Measurements from ENCODE around the gene PPP1R3C.

Gene PPP1R3C

DNA sequence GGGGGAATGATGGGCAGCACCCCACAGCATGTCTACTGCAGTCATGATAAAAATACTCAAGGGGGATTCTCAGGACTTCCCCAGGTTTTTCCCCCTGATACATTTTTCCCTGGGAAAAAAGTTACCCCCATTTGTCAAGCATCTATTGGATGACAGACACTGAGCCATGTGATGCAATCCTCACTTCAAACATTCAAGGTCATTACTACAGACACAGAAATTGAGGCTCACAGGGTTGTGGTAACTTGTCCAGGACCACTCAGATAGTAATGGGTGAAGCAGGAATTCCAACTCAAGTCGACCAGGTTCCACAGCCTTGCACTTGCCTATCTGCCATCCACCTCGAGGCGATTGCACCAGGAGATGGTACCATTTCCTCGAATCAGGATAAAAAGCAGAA is 31.7 kb downstream of the PPP1R3C start:
- no peak for DNase-seq (ENCODE audit: low read depth, low spot score)

DNA sequence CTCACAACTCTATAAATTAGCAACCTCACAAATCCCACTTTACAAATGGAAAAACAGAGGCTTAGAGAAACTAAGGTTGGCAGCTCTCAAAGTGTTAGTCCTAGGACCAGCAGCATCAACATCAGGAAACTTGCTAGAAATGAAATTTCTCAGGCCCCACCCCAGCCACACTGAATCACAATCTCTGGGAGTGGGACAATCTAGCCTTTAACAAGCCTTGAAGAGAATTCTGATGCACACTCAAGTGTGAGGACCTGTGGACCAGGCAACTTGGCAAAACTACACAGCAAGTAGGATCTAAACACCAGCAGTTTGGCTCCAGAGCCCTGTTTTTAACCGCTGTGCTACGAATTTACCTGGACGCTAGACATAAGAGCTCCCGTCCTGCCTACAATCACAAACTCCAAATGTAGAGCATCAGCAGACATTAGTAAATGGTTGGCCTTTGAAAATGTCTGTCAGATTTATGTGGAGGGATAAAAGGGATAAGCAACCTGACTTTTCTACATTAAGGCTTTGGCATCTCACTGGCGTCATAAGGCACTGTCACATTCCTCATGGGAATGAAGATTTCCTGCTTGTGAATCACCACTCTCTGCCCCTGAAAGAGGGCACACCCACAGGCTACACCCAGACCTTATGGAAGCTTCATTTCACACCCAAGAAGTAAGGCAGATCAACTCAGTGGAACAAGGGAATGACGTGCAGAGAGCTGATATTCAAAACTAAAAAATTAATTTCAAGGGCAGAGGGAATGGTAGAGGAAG is 34.5 kb downstream of the PPP1R3C start:
- DNase-seq (ENCODE audit: low read depth, low spot score) = no peak

DNA sequence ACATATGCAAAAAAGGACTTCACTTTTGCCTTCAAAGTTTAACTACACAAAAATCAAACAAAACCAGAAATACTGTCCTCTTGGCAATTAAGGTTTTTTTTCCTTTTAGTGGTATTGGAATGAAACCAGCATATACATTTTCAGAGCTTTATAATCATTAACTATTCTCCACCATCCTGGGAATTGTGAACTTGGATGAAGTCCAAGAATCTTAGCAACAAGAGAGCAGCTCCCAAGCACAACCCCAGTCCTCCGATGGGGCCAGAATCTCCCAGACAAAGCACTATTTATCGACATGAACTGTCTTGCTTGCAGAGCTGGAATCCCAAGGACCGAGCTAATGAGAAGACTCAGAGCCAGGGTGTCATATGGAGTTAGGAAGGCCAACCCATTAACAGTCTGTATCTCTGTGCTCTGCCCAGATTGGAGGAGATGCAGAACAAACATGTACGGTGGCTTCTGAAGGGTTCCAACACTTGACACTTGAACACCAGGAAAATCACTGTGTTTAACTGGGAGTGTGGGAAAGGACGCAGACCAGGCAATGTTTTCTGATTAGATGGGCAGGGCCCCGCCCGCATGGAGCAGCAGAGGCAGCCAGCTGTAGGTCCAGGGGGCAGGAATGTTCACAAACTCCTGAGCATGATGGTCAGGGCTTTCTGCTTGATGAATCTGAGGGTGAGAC is 35.5 kb downstream of the PPP1R3C start:
- DNase-seq (ENCODE audit: low read depth, low spot score) = no peak

DNA sequence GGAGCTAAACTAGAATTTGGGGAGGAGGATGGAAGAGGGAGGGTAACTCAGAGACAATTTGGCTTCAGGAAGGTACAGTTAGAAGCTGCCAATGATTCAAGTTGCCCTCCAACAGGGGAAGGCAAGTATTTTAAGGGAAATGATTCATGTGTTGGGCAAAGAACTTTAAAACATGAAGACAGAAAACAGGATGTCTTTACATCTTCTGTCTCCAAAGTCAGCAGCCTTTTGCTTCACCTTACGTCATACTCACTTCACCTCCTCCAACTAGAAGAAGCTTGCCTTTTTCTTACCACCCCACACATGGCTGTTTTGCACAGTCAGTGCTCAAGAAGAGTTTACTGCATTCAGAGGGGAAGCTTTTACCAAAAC is 36.1 kb downstream of the PPP1R3C start:
- no peak for DNase-seq (ENCODE audit: low read depth, low spot score)

DNA sequence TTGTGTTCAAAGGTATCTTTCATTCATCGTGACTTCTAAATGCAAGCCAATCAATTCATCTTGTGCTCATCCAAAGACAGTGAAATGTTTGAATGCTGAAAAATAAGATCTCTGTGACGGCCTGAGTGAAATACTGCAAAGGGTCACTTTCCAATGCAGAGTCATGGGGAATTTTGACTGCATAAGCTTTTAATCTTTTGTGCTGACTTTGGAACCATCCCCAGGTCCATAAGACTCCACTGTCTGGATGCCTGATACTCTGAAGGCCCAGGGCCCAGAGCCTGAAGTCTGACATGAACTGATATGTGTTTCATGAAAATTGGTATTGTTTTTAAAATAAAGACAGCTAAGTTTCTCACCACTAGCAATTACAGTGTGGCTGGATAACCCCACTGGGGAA is 39.0 kb downstream of the PPP1R3C start:
- no peak for DNase-seq (ENCODE audit: low read depth, low spot score)

DNA sequence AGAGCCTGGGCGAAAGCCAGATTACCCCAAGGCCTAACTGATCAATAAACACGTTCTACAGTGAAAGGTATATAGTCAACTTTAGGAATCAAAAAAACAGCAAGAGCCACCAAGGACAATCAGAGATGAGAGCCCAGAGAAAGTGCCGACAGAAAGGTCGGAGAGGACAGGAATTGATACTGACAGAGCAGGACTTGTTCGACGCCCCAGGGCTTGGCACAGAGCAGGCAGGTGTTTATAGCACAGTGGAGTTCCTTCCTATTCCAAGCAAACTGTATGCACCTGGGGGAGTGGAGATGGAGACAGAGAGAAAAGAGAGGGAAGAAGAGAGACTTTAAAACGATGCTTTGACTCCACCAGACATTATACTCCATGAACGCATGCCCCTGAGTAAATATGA is 39.5 kb downstream of the PPP1R3C start:
- DNase-seq (ENCODE audit: low read depth, low spot score) = no peak

DNA sequence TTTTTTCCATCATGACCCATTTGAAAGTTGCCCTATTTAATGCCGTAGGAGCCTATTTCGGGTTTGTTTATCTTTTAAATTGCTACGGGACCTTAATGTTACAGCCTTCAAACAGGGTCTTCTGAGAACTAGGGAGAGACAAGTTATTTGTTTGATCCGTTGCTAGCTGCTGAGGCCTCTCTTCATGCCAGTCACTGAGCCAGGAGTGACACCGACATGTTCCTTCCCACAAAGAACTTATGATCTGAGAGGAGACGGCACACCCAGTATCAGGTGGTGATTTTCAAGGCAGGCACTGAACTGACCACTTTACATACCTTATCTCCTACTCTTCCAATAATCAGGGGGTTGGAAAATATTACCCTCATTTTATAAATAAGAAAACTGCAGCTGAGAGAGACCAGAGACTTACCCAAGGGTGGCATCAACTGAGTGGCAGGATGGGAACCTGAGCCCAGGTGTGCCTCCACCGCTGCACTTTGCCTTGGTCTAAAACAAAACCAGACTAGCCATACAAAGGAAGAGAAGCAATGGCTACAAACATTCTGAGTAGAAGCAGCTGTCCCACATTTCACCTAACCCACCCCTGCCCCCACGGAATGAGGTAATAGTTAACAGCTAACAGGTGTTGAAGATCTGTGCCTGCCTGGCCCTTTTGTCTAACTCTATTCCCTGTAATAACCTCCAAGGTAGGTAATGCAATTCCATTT is 40.5 kb downstream of the PPP1R3C start:
- no peak for DNase-seq (ENCODE audit: low read depth, low spot score)

DNA sequence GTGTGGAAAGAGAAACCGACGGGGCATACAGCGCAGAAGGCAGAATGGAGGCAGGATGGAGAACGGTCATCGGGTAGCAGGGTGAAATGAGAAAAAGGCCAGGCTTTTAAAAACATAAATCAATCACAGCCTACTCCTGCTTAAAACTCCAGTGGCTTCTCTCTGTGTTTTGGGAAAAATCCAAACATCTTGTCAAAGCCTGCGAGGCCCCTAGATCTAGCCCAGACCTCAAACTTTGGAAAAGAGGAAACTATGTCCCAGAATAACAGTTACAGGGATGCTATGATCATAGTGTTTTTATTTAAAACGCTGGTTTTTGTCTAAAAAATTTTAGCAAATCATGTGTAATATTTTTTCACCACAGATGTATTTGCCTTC is 41.1 kb downstream of the PPP1R3C start:
- no peak for DNase-seq (ENCODE audit: low read depth, low spot score)

DNA sequence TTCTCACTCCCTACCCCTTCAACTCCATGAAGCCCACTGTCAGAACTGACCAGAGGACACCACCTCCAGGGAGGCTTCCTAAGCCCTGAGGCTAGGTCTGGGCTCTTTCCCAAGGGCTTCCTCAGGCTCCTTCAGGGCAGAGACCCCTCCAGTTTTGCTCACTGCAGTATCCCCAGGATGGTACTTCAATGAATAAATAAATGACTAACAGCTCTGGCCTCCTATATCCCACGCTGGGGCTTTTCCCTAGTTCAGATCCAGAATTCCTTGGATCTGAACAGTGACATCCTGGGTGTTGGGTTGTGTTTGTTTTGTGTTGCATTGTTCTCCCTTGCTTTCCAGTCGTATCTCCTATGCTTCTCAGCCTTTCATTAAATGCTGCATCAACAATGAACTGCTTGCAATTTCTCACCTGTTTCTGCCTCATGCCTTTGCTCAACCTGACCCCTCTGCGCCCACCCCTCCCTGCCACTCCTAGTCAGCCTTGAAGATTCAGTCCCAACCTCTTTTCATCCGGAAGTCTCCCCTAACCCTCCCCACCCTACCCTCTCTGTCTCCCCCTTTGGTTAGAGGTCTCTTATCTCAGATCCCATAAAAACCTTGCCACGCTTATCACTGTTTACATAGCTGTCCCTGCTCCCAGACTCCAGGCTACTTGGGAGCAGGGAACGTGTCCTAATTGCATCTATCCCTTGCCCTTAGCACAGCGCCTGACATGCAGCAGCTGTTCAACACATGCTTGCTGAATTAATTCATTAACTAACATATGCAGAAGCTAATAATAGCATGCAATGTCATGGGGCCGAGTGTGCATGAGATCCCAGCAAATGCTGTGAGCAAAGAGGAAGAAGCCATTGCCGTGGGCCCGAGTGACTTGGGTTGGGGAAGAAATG is 41.7 kb downstream of the PPP1R3C start:
- no peak for DNase-seq (ENCODE audit: low read depth, low spot score)

DNA sequence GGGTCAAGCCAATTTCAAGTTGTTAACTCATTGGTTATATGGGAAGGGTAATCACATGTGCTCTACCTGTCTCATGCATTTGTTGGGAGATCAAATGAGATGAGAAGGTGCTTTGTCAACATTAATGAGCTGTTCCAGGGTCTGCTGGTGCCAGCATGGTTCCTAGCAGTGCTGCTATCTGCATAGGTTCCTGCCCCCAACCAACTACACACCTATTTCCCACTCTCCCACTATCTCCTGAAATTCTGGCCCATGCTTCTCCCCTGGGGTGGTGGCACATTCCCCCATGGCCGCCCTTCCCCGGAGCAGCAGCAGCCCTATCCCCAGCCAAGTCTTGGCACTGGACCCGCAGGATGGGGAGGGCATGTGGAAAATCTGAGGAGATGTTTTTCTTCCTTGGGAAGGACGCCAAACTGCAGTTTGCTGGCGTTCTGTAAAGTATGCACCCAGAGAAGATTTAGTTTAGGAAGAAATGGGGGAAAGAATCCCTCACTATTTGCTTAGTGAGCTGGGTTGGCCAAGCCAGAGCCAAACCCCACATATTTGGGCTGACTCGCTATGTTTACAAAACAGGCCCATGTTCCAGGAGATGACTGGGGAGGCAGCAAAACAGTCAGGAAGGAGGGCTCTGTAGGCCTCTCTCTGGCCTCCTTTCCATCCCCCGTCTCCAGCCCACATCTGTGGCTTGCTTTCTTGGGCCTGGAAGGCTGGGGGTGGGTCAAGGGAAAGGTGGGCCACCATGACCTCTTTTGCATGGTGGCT is 42.5 kb downstream of the PPP1R3C start:
- DNase-seq (ENCODE audit: low read depth, low spot score) = no peak

DNA sequence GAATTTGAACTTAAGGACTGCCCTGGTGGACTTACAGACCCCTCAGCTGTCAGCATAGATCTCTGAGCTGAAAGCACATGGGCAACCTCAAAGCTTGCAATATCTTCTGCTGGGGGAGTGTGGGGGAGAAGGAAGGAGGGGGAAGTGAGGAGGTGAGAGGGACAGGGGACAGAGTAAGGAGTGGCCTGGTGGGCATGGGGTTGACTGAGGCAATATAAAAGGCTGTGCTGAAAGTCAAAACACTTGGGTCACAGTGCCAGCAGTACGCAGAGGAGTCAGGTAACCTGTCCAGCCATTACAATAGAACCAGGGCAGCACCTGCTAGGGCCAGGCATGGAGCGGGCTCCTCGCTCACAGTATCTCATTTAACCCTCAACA is 43.2 kb downstream of the PPP1R3C start:
- DNase-seq (ENCODE audit: low read depth, low spot score) = no peak

DNA sequence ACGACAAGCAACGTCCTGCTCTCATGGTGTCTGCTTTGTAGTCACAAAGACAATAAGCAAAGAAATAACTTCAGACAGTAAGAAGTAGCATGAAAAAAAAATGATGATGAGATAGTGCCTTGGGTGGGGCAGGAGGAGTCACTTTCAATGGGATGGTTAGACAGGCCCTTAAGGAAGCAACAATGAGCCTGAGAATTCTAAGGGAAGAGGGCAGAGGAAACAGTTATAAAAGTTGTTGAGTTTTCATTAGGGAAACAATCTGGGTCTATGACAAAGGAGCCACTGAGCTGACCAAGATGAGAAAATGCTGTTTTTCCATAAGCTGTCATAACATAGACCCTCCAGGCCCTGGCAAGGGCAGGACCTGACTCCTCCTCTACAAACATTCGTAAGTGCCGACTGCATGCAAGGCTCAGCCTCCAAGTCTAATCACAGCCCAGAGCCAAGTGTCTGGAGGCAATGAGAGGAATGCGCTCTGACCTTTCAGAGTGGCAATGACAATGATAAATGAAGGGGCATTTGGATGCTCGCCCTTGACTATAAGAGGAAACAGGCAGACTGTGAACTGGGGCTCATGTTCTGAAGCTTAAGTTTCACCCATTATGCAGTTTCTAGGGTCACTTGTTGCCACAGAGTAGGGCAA is 43.7 kb downstream of the PPP1R3C start:
- DNase-seq (ENCODE audit: low read depth, low spot score) = no peak

DNA sequence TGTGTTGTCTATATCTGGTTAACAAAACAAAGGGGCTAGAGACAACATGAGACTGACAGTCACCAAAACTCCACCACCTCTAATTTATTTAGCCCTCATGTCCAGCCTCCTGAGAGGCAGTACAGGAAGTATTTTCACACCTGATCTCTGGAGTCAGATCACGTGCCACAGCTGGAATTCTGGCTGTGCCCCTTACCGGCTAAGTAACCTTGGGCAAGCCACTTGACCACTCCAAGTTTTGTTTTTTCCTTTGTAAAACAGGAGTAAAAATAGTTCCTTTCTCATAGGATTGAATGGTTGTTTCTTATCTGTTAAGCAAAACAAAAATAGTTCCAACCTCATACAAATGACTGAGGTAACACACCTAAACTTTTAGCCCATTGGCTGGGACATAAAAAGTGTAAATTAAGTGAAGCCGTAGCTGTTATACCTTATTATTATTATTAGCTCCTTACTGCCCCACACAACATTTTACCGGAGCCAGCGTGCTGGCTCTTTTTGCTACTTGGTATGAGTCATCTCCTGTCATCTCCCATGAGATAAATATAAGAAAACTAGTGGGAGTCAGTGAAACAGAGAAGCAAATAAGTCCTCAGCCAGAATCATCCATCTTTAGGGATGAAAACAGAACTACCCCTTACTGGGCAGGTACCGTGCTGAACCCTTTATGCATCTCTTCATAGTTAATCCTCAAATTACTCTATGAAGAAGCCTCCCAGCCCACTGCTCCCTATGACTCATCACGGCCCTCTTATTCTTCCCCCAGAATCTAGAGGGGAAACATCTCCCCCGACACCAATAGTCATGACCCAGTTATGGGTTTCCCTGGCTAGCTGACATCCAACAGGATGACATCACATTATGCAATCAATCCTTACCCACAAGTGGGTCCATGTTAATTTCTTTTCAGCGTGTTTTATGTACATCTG is 44.9 kb downstream of the PPP1R3C start:
- no peak for DNase-seq (ENCODE audit: low read depth, low spot score)

DNA sequence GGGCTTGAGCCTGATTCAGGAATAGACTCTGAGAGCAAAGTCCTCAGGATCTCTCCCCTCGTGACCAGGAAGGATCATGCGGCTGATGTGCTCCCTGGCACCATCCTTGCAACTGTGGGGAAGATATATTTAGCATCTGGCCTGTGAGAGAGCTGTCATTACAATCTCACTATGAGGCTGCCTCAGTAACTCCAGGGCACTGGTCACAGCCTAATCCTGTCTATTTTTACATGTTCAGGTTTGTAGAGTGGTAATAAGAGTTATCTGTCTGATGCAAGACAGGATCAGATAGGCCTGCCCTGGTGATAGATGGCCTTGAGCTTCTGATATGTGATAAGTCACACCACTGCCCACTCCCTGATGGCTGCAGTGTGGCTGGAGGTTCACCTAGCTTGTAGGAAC is 50.7 kb downstream of the PPP1R3C start:
- DNase-seq (ENCODE audit: low read depth, low spot score) = no peak

DNA sequence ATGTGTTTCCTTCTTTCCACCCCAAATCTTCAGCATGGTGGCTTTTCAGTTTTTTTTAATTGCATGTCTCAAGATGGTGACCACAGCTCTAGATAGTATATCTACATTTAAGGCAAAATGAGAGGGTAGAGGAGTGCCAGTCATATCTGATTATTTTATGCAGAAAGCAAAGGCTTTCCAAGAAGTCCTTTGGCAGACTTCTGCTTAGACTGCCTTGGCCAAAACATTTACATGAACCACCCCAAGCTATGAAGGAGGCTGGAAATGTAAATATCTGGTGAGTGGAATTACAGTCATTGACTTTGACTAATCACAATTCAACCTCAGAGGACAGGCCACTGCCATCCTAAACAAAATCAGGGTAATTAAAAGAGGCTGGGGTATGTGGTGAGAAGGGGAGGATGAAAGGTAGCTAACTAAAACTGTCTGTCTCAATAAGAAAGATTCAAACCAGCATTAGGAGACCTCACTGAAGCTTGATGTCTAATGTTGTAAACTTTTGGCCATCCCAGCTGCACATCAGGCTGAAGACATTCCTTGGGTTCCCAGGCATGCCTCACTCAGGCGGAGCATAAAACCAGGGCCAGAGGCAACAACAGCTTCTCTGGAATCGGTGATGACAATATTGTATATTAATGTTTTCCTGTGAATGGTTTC is 53.4 kb downstream of the PPP1R3C start:
- no peak for DNase-seq (ENCODE audit: low read depth, low spot score)

Measured in ELF-1 (cell line).